Activated naive CD4-positive, alpha-beta T cell treated with anti-CD3 and anti-CD28 coated beads, Interleukin-2, amount 50 U/mL, for 24 hours (primary cell): ENCODE measurements around the gene GNG4.

ENCODE experiments used
- H3K27ac Mint-ChIP-seq: one replicate; pipeline ENCODE4 v1.8.0; 2021; ENCODE audit warnings: mild to moderate bottlenecking, mixed read lengths
- H3K27me3 Mint-ChIP-seq: one replicate; pipeline ENCODE4 v1.8.0; 2021; ENCODE audit warnings: mixed read lengths
- H3K36me3 Mint-ChIP-seq: one replicate; pipeline ENCODE4 v1.8.0; 2021; ENCODE audit warnings: mixed read lengths
- H3K4me1 Mint-ChIP-seq: one replicate; pipeline ENCODE4 v1.8.0; 2021; ENCODE audit warnings: mixed read lengths
- H3K4me3 Mint-ChIP-seq: one replicate; pipeline ENCODE4 v1.8.0; 2021; ENCODE audit warnings: mild to moderate bottlenecking, mixed read lengths
- H3K9me3 Mint-ChIP-seq: one replicate; pipeline ENCODE4 v1.8.0; 2021; ENCODE audit warnings: mixed read lengths

The GNG4 gene

DNA sequence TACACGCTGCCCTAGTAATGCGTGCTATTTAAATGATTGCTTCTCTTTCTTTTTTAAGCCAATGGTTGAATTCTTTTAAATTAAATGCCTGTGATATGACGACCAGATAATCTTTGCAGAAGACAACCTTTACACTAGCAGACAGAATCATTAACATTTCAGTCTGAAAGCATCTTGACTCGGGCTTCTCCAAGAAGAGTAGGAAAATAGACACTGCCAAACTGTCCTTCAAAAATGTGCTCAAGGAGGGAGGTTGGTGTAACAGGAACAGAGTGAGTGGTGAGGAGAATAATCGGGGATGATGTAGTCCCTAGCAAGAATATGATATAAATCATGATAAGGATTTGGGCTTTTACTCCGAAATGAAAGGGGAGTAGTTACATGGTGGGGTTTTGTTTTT, 138.8 kb downstream of the GNG4 start:
- Mint-ChIP-seq H3K36me3 (no peaks in the 10 kb centered on the region), H3K4me3 (no peak overlapping the region), H3K4me1 (peaks cover 6% of the 10 kb centered on the region), H3K27me3 (no peaks in the 10 kb centered on the region), H3K27ac (no peak overlapping the region), H3K9me3 (no peaks in the 10 kb centered on the region)

- Mint-ChIP-seq H3K4me1 (peaks cover 16% of the 10 kb centered on the region), H3K36me3 (no peaks in the 10 kb centered on the region), H3K27me3 (no peaks in the 10 kb centered on the region), H3K27ac (no peak overlapping the region), H3K9me3 (no peaks in the 10 kb centered on the region), H3K4me3 (no peak overlapping the region)
Measured at GRCh38 chr1:235507623-235508022, 142.0 kb downstream of the GNG4 start.

- Mint-ChIP-seq H3K27ac (peak overlapping the region; percentile 99), H3K27me3 (no peaks in the 10 kb centered on the region), H3K4me1 (peaks cover 21% of the 10 kb centered on the region), H3K36me3 (no peaks in the 10 kb centered on the region), H3K4me3 (peak overlapping the region; percentile 99), H3K9me3 (no peaks in the 10 kb centered on the region)
Measured at GRCh38 chr1:235504494-235505222, 144.9 kb downstream of the GNG4 start.

DNA sequence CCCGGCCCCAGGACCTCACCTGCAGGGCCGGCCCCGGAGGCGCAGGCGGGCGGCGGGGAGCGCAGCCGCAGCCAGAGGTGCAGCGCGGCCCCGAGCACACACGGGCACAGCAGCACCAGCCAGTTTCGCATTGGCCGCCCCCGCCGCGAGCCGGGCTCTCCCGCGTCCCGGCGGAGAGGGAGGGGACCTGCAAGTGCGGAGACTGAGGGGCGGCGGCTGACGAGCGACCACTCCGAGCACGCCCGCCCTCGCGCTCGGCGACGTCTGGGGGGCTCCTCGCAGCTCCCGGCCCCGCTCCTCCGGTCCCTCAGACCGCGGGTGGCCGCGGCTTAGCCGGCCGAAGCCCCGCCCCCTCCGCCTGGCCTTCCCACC, 145.5 kb downstream of the GNG4 start, which contains the start of gene B3GALNT2:
B3GALNT2 (minus strand) TSS at position 331 of the 372 bp plus-strand sequence; CDS start at position 131, 200 bp downstream.
- Mint-ChIP-seq H3K9me3 (no peaks in the 10 kb centered on the region), H3K27me3 (no peaks in the 10 kb centered on the region), H3K27ac (peak within 1 kb of the TSS; percentile 99), H3K4me1 (peaks cover 21% of the 10 kb centered on the region), H3K36me3 (no peaks in the 10 kb centered on the region), H3K4me3 (peak within 1 kb of the TSS; percentile 99)

DNA sequence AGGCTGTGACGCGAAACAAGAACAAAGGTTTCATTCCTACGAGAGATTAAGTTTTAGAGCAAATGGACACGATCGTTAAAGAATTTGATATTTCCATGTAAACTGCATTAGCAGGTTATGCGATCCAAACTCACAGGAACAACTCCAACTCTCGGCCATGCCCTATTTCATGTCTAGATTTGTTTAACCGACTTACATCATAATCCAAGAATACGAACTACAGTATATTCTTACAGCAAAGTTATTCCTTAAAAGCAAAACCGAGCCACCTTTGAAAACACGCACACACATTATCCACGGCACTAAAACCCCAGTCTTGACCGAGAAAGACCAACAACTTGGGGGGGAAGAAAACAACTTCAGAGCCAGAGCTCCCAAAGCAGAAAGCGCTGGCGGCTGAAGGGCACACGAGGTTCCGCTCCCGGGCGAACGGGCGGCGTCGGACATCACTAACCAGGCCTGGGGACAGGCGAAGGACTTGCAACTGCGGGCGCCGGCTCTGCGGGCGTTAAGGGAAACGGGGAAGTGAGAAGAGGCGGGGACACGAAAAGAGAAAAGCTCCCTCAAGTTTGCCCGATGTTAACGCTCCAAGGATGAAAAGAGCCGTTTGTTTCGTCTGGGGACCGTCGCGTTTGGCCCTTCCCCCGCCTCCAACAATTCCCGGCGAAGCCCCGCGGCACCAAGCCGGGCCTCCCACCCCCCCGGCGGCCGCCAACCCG, 146.0 kb downstream of the GNG4 start:
- Mint-ChIP-seq H3K36me3 (no peaks in the 10 kb centered on the region), H3K27ac (peak overlapping the region; percentile 92), H3K4me3 (peak overlapping the region; percentile 94), H3K4me1 (peaks cover 21% of the 10 kb centered on the region), H3K9me3 (no peaks in the 10 kb centered on the region), H3K27me3 (no peaks in the 10 kb centered on the region)

- Mint-ChIP-seq H3K4me3 (peak overlapping the region; percentile 94), H3K27me3 (no peaks in the 10 kb centered on the region), H3K4me1 (peaks cover 21% of the 10 kb centered on the region), H3K36me3 (no peaks in the 10 kb centered on the region), H3K9me3 (no peaks in the 10 kb centered on the region), H3K27ac (peak overlapping the region; percentile 92)
Measured at GRCh38 chr1:235502601-235503402, 146.8 kb downstream of the GNG4 start.

GRCh38 chr1:235500971-235501540, 148.5 kb downstream of the GNG4 start:
- Mint-ChIP-seq H3K27ac (peak overlapping the region; percentile 73), H3K27me3 (no peaks in the 10 kb centered on the region), H3K4me3 (no peak overlapping the region), H3K36me3 (no peaks in the 10 kb centered on the region), H3K9me3 (no peaks in the 10 kb centered on the region), H3K4me1 (peaks cover 16% of the 10 kb centered on the region)
